Keratinocyte (primary cell): ENCODE results near the gene TRAF1. TPM values are rescaled to one million over a fixed set of nuclear protein-coding genes. Genes with fewer than 3 reads are reported as not detected.

Source experiments
- DNase-seq: peaks from one replicate; pipeline ENCODE4 v3.0.0-alpha.2; 2011; ENCODE audit warnings: low read depth, missing footprints, low spot score
- FAIRE-seq: peaks from 2 replicates; lab custom pipeline; 2011; peaks lifted over from hg19 to GRCh38; lab: Jason Lieb, UNC
- H2AFZ ChIP-seq: 2 replicates; pipeline ENCODE4 v1.6.0; 2012; ENCODE audit warnings: low read length, control low read depth, inconsistent platforms; ENCODE audit not compliant: control insufficient read depth
- H3K27ac ChIP-seq: 2 replicates; pipeline ENCODE4 v1.5.1; 2011; ENCODE audit warnings: low read length; ENCODE audit not compliant: control insufficient read depth, insufficient read depth
- H3K27me3 ChIP-seq: 3 replicates; pipeline ENCODE4 v1.6.0; 2011; ENCODE audit warnings: low read length; ENCODE audit not compliant: control insufficient read depth, insufficient read depth; ENCODE audit errors: extremely low read depth
- H3K36me3 ChIP-seq, 2 experiments: 2 replicates in 1 of 2; 3 replicates in 1 of 2; pipeline ENCODE4 v1.5.1; 2011; ENCODE audit warnings: low read length in 2 of 2, mild to moderate bottlenecking in 1 of 2; ENCODE audit not compliant: control insufficient read depth in 2 of 2, insufficient read depth in 2 of 2; ENCODE audit errors: extremely low read depth in 1 of 2
- H3K4me1 ChIP-seq: 3 replicates; pipeline ENCODE4 v1.5.1; 2011; ENCODE audit warnings: low read length; ENCODE audit not compliant: control insufficient read depth, insufficient read depth; ENCODE audit errors: extremely low read depth
- H3K4me2 ChIP-seq: 3 replicates; pipeline ENCODE4 v1.6.0; 2011; ENCODE audit warnings: low read depth, low read length; ENCODE audit not compliant: control insufficient read depth, insufficient read depth; ENCODE audit errors: extremely low read depth
- H3K4me3 ChIP-seq, 3 experiments: fragments of 200-600 bp in 1 of 3; sonication (generic) in 1 of 3; 2 replicates in 2 of 3; 3 replicates in 1 of 3; pipeline ENCODE4 v1.5.1; 2011 to 2016; ENCODE audit warnings: low read length in 3 of 3, mild to moderate bottlenecking in 3 of 3, control low read depth in 2 of 3, inconsistent platforms in 1 of 3, low read depth in 1 of 3, mixed read lengths in 1 of 3, mixed run types in 1 of 3, moderate library complexity in 1 of 3; ENCODE audit not compliant: control insufficient read depth in 2 of 3, insufficient read depth in 2 of 3; ENCODE audit errors: extremely low read depth in 1 of 3
- H3K79me2 ChIP-seq: 2 replicates; pipeline ENCODE4 v1.6.0; 2012; ENCODE audit warnings: low read length; ENCODE audit not compliant: control insufficient read depth, insufficient read depth
- H3K9ac ChIP-seq: 3 replicates; pipeline ENCODE4 v1.6.0; 2011; ENCODE audit warnings: low read length; ENCODE audit not compliant: control insufficient read depth, insufficient read depth; ENCODE audit errors: extremely low read depth
- H3K9me1 ChIP-seq: 3 replicates; pipeline ENCODE4 v1.6.0; 2011; ENCODE audit warnings: low read length; ENCODE audit not compliant: control insufficient read depth, insufficient read depth; ENCODE audit errors: extremely low read depth
- H3K9me3 ChIP-seq: 2 replicates; pipeline ENCODE4 v1.5.1; 2012; ENCODE audit warnings: low read depth, low read length; ENCODE audit not compliant: control insufficient read depth
- H4K20me1 ChIP-seq: 3 replicates; pipeline ENCODE4 v1.6.0; 2011; ENCODE audit warnings: low read length; ENCODE audit not compliant: control insufficient read depth, insufficient read depth; ENCODE audit errors: extremely low read depth
- CTCF ChIP-seq, 3 experiments: IDR thresholded peaks in 1 of 3; conservative IDR thresholded peaks in 1 of 3; optimal IDR thresholded peaks in 1 of 3; 2 replicates in 2 of 3; 3 replicates in 1 of 3; pipeline versions ENCODE3 to v1.5.1; 2011; ENCODE audit warnings: low read length in 3 of 3, mild to moderate bottlenecking in 3 of 3, moderate library complexity in 2 of 3, control low read depth in 1 of 3, inconsistent platforms in 1 of 3; ENCODE audit not compliant: insufficient read depth in 2 of 3; ENCODE audit errors: extremely low read depth in 1 of 3
- EZH2 ChIP-seq: IDR thresholded peaks from one replicate; pipeline ENCODE4 v1.6.1; 2012; ENCODE audit warnings: inconsistent platforms, mild to moderate bottlenecking, low read length, moderate library complexity
- dilution Hi-C: fragments of 300-500 bp; cut with MboI; formaldehyde crosslinking; loops from one replicate; pipeline ENCODE4 v1.7.0; 2020; ENCODE audit warnings: low sequenced_read_pairs; ENCODE audit not compliant: extremely low pct_ligation_motif_present
- polyA plus RNA-seq, 5 experiments: library from polyadenylated mRNA; depleted of rRNA in 3 of 5; stranded (reverse) in 3 of 5; stranded (forward) in 1 of 5; unstranded in 1 of 5; fragments of >200 nt; gene quantifications; 1 replicate in 1 of 5; 2 replicates in 3 of 5; 3 replicates in 1 of 5; pipeline versions ENCODE4 v1.2.1 to v1.2.3, GENCODE V29; 2011 to 2012; ENCODE audit warnings: missing spikeins in 2 of 5, low read depth in 1 of 5, low replicate concordance in 1 of 5

Gene TRAF1
- polyA plus RNA-seq, 1 donor (not counting 4 experiments of a cell fraction or from before 2014, with no cell fraction given): 1.2 TPM

- Histone ChIP-seq H3K4me1 (peaks cover 28% of the 10 kb centered on the region), H3K9me1 (no peaks in the 10 kb centered on the region), H2AFZ (no peak overlapping the region), H3K36me3 (no peaks in the 10 kb centered on the region), H3K4me3 (no peak overlapping the region), H3K79me2 (no peaks in the 10 kb centered on the region), H3K27me3 (no peaks in the 10 kb centered on the region), H3K9me3 (no peaks in the 10 kb centered on the region), H3K9ac (no peak overlapping the region), H3K27ac (no peak overlapping the region), H3K4me2 (no peak overlapping the region), H4K20me1 (no peaks in the 10 kb centered on the region)
- no peak for FAIRE-seq
- dilution Hi-C loops: no loop called here
- TF ChIP-seq CTCF (optimal IDR thresholded peaks at IDR 0.05 in 1 of 3, IDR thresholded peaks at IDR 0.05 in 1 of 3, conservative IDR thresholded peaks at IDR 0.05 in 1 of 3; ENCODE audit: extremely low read depth in 1 of 3, insufficient read depth in 2 of 3, low read length in 3 of 3): no peak
- no peak for TF ChIP-seq EZH2
- DNase-seq: no peak
Observed at GRCh38 chr9:120927269-120928014, 846 bp upstream of the TRAF1 start.

GRCh38 chr9:120925535-120926396 is 830 bp downstream of the TRAF1 start:
- H3K27me3 ChIP-seq: no peaks in the 10 kb centered on the region
- peak overlapping the region; percentile 22 for H3K9ac ChIP-seq
- no peak overlapping the region for H3K4me2 ChIP-seq
- H3K36me3 ChIP-seq: no peaks in the 10 kb centered on the region
- DNase-seq: no peak
- H3K79me2 ChIP-seq: no peaks in the 10 kb centered on the region
- TF ChIP-seq CTCF (optimal IDR thresholded peaks at IDR 0.05 in 1 of 3, IDR thresholded peaks at IDR 0.05 in 1 of 3, conservative IDR thresholded peaks at IDR 0.05 in 1 of 3; ENCODE audit: extremely low read depth in 1 of 3, insufficient read depth in 2 of 3, low read length in 3 of 3): no peak
- TF ChIP-seq EZH2: no peak
- no peaks in the 10 kb centered on the region for H3K9me3 ChIP-seq
- no peaks in the 10 kb centered on the region for H4K20me1 ChIP-seq
- H3K27ac ChIP-seq: peak overlapping the region; percentile 4
- no peaks in the 10 kb centered on the region for H3K9me1 ChIP-seq
- no peak overlapping the region for H2AFZ ChIP-seq
- FAIRE-seq: no peak
- H3K4me3 ChIP-seq: no peak overlapping the region
- dilution Hi-C loops: no loop called here
- H3K4me1 ChIP-seq: peaks cover 14% of the 10 kb centered on the region
